Stimulated activated CD4-positive, alpha-beta T cell treated with anti-CD3 and anti-CD28 coated beads, Interleukin-1b, Interleukin-23, amount 100 ng/mL, for 4 hours (primary cell): ENCODE measurements around the gene GALNT7.
"Not testable (repeated sequence)": the region's sequence is repeated elsewhere in the genome, so short reads cannot be mapped to it uniquely, and the experiment has no call there.

Experiments used
- DNase-seq, 2 donors: peaks; one replicate each; pipeline ENCODE4 v3.0.0-alpha.2; 2020; ENCODE audit warnings: low read depth in 2 of 2

The GALNT7 gene

DNA sequence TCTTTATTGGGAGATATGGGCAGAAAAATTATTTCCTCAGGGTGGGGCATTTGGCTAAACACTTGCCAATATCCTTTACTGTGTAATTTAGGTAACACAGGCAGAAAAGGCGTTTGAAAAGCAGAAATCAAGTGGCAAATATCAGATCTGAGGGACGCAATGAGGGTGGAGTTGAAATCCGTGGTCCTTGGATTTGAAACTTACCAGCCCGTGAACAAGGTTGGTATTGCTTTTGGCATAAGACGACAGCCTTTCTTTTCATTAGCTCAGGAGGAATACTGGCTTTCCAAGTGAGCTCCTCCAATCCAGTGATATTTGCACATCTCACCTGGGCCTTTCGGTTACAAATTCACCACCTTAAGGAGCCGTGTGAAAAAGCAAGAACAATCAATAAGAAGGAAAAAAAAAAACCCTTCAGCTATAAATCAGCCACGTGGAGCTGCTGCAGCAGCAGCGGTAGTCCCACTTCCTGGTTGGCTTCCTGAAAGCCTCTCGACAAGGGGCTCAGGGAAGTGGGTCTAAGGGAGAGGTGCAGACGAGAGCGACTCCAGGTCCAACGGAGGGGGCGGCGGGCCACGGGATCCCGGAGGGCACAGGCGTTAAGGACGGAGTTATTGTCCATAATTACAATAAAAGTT, 734 bp upstream of the GALNT7 start:
- DNase-seq = peak in 1 of 2 donors; percentile 5

- DNase-seq = no peak
Measured at GRCh38 chr4:173169178-173169427, 492 bp downstream of the GALNT7 start.

GRCh38 chr4:173169428-173170181, 994 bp downstream of the GALNT7 start:
- peak; percentile 24 to 49 for DNase-seq

GRCh38 chr4:173170182-173170778, 1.7 kb downstream of the GALNT7 start:
- DNase-seq = no peak

- no peak for DNase-seq
Measured at GRCh38 chr4:173171098-173171497, 2.5 kb downstream of the GALNT7 start.

DNA sequence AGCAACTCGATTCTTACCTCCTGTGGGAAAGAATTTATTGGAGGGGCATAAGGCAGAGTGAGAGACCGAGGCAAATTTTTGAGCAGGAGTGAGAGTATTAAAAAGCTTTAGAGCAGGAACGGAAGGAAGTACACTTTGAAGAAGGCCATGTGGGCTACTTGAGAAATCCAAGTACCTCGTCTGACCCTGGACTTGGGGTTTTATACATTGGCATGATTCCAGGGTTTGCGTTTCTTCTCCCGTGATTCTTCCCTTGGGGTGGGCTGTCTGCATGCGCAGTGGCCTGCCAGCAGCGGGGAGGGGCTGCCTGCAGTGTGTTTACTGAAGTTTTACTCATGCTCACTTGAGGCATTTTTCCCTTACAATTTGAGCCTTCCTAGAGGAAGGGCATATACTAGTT, 3.4 kb downstream of the GALNT7 start:
- no peak for DNase-seq

GRCh38 chr4:173174184-173174583, 5.6 kb downstream of the GALNT7 start:
- DNase-seq = no peak

GRCh38 chr4:173174594-173175012, 6.0 kb downstream of the GALNT7 start:
- no peak for DNase-seq

DNA sequence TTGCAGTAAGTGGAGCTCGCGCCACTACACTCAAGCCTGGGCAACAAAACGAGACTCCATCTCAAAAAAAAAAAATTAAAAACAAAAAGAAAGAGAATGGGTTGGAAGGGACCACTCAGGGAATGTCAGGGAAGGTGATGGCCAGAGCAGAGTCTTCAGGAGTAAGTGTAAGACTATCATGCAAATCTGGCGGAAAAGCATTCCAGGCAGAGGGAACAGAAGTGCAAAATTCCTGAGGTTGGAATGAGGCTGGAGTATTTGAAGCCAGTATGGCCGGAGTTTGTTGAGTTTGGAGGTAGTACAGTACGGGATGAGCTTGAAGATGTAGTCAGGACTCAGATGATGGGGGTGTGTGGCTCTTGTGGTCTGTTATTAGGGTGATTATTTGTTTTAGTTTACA, 7.4 kb downstream of the GALNT7 start:
- DNase-seq = no peak

DNA sequence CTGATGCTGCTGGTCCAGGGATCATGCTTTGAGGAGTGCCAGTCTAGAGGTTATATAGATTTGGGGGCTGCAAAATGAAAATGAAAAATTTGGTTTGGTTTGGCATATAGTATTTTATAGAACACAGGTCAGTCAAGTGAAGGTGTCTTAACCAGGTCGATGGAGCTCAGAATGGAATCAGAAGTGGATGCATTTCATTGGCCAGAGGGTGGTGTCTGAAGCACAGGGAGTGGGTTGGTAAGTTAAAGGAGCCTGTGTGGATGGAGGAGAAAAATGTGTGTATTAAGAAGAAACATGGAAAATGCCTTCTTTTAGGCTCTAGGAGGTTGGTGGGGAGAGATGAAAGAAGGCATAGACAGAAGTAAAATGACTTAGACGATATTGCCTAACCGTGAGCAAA, 8.6 kb downstream of the GALNT7 start:
- no peak for DNase-seq

- DNase-seq = no peak
Measured at GRCh38 chr4:173178144-173178543, 9.5 kb downstream of the GALNT7 start.

DNA sequence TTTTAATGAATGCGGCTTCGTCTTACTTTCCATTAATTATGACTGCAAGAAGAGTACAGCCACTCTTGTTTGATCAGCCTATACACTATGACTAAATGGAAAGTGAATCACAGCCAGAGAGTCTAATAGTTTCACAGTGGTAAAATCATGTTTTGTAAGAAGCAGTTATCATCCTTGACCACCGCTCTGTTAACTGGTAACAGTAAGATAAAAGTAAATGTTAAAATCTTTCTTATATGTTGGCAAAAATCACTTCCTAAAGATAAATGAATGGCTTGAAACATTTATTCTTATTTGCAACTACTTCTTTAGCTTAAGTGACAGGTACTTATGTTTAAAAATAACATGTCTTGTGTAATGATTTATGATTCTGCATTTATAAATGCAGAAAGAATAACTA, 13.2 kb downstream of the GALNT7 start:
- DNase-seq = no peak

GRCh38 chr4:173182403-173182802, 13.8 kb downstream of the GALNT7 start:
- DNase-seq = no peak

DNA sequence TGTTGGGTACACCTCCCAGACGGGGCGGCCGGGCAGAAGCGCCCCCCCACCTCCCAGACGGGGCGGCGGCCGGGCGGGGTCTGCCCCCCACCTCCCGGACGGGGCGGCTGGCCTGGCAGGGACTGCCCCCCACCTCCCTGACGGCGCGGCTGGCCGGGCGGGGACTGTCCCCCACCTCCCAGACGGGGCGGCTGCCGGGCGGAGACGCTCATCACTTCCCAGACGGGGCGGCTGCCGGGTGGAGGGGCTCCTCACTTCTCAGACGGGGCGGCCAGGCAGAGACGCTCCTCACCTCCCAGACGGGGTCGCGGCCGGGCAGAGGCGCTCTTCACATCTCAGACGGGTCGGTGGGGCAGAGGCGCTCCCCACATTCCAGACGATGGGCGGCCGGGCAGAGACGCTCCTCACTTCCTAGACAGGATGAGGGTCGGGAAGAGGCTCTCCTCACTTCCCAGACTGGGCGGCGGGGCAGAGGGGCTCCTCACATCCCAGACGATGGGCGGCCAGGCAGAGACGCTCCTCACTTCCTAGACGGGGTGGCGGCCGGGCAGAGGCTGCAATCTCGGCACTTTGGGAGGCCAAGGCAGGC, 15.1 kb downstream of the GALNT7 start:
- DNase-seq = not testable (repeated sequence)

DNA sequence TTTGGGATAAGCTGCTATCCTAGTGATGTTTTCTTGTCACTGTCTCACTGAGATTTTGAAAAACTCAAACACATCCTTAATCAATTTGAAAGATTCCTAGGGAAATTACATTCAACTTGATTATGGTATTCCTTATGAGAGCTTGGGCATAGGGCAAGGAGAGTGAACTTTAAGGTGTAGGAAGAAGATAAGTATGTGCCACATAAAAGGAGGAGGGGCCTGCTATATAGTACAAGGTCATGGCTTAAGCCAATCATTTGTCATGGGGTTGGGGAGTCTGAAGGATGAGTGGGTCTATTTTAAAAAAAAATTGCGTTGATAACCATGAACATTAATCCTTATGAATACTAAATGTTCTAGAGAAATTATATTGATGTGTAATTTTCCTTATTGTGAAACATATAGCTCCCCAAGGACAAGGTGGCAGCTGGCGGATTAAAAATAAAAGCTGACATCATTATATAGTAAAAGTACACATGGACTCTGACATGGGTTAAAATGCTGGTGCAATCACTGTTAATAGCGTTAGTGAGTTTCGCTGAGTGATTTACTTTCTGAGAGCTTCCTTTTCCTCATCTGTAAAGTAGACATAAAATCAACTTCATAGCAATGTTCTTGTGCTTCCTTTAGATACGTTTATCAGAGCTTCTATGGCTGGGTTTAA, 17.4 kb downstream of the GALNT7 start:
- no peak for DNase-seq

GRCh38 chr4:173187732-173188131, 19.1 kb downstream of the GALNT7 start:
- DNase-seq = no peak

GRCh38 chr4:173188648-173189047, 20.0 kb downstream of the GALNT7 start:
- DNase-seq = no peak

DNA sequence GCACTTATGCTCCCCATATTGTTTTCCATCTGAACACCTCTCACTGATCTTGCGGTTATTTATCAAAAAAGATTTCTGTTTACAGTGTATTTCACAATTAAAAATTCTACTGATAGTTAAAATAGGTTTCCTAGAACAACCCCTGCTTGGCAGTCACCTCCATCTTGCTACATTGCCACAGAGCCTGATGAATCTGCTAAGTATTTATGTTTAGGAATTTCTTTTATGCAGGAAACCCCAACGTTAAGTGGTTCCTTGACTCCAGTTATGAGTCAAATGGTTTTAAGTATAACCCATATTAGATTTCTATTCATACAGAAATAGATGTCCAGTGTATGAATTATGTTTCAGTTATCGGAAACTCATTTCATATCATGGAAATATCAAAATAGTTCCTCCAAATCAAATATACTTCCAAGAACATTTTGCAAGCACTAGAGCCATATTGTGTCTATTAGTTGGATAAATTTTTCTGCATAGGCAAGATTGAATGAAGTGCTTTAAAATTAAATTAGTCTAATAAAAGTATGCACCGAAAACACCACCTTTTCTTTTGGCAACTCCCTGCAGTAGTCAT, 20.6 kb downstream of the GALNT7 start:
- DNase-seq = no peak

GRCh38 chr4:173191623-173192041, 23.0 kb downstream of the GALNT7 start:
- no peak for DNase-seq

DNA sequence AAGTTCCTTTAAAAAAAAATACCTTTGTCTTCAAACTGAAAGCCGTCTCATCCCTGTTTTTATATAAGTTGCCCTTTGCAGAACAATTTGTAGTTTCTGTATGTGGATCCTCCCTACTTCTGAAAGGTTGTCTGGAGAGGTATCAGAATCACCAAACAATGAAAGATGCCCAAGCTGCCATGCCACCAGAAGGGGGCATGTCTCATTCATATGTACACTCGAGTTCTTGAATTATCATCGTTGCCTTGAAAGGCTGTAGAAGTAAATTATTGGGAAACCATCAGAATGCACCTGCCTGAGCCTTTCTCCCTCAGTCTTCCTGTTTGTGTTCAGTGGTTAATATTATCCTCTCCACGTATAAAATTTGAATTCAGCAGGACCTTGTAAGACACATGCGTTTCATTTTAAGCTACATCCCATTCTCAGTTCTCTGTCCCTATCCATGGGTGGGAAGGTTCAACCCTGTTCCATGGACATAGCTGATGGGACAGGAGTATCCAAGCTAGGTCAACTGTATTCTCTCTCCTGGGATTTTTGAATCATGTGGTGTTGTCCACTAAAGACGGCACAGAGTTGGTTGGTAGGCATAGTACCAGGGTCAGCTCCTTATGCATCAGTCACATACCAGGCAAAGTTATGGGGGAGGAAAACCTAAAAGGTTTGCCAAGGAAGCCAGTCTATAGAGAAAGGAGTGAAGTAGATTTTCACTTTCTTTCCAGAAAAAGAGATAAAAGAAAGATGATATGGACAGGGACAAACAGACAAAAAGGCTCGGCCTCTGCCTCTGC, 24.0 kb downstream of the GALNT7 start:
- DNase-seq = no peak

GRCh38 chr4:173194157-173194556, 25.5 kb downstream of the GALNT7 start:
- DNase-seq = no peak
